ENCODE data around the gene AKAP11.

The AKAP11 gene

GRCh38 chr13:42334329-42334706 is 62.4 kb downstream of the AKAP11 start:
- no peak for DNase-seq

GRCh38 chr13:42337808-42338600 is 66.1 kb downstream of the AKAP11 start:
- no peak for DNase-seq

DNA sequence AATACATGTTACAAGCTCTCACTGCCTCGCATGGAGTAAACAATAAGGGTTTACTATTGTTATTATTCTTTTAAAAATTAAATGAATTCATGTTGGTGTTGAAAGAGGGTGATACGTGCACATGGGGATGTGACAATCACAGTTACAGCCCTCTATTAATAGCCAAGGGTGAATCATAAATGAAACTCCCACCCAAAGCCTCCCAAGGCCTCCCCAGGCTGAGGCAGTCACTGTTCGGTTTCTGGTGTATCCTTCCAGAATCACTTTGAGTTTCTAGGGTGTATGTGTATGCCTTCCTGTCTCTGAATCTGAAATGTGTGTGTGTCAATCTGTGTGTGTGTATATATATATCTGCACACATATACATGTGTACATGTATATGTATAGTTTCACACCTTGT is 73.4 kb downstream of the AKAP11 start:
- no peak for DNase-seq

DNA sequence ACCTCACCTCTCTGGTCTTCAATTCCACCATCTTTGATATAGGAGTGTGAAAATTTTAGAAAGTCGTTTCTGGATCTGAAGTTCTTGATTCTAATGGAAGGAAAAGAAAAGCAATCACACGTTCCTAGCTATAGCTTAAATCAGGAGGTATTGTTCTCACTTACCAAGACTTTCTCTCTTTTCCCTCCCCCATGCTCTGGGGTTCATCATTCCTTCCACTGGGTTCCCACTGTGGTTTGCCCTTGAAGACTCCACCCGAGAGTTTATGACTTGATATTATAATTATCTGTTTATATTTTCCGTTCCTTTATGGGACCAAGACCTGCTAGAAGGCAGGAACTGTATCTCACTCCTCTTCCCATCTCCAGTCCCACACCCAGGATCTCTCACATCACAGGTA is 76.6 kb downstream of the AKAP11 start:
- no peak for DNase-seq

DNA sequence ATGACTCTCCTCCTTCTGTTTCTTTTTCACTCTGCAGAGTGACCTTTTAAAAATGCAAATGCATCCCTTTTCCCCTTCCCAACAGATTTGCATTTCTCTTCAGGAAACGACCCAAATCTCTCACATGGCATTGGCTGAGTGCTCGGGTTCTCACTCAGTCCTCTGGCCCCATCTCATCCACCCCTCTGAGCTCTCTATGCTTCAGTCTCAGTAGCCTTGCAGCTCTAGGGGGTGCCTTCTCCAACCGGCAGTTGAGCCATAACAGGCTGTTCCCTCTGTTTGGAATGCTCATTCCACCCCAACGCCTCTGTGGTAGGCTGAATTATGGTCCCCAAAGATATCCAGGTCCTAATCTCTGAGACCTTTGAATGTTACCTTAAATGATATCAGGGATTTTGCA is 78.2 kb downstream of the AKAP11 start:
- DNase-seq: no peak

- DNase-seq: no peak
Measured at GRCh38 chr13:42354241-42355091, 82.5 kb downstream of the AKAP11 start.

DNA sequence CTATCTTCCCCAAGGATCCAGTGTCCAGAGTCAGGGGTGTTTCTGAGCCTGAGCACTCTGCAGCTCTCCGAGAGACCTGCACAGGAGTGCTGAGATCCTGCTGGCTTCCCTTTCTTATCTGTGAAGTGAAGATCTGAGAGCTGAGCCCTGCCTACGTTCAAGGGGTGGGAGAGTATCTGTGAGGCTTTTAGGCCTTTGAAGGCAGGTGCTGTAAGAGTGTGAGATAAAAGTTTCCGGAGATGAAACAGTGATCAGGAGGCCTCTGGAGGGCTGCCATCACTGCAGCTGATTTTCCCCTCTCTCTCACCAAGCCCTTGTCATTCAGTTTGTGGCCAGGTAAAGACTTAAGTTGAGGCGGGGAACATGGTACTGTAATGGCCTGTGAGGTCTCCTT is 83.1 kb downstream of the AKAP11 start:
- DNase-seq: no peak

DNA sequence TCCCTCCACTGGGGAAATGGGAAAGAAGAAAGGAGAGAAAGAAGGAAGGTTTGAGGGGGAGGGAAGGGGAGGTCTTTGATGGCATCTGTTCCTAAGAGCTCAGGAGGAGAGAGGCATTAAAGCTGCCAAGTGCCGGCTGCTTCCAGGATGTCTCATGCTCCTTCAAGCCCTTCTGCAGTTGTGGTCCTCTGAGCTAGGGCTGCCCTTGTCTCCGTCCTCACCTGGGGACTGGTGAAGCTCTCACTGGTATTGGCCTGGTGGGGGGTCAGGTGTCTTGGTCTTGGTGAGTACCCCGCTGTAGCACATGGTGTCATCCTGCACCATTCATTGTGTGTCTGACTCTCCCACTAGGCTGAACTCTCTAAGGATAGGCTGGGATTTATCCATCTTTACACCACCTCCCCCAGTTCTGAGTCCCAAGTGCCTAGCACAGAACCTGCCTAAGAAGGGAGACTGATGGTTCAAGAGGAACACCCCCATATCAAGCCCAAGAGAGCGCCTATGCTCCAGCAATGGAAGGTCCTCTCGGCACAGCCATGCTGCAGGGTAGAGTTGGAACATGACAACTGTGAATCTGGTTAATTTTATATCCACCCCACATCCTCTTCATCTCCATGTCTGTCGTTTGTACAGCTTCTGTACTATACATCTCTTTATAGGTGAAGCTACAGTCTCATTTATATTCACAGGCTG is 83.7 kb downstream of the AKAP11 start:
- DNase-seq: no peak

GRCh38 chr13:42356184-42356575 is 84.2 kb downstream of the AKAP11 start:
- DNase-seq: no peak

- DNase-seq: no peak
Measured at GRCh38 chr13:42360046-42360574, 88.2 kb downstream of the AKAP11 start.

GRCh38 chr13:42361701-42362100 is 89.7 kb downstream of the AKAP11 start:
- no peak for DNase-seq

DNA sequence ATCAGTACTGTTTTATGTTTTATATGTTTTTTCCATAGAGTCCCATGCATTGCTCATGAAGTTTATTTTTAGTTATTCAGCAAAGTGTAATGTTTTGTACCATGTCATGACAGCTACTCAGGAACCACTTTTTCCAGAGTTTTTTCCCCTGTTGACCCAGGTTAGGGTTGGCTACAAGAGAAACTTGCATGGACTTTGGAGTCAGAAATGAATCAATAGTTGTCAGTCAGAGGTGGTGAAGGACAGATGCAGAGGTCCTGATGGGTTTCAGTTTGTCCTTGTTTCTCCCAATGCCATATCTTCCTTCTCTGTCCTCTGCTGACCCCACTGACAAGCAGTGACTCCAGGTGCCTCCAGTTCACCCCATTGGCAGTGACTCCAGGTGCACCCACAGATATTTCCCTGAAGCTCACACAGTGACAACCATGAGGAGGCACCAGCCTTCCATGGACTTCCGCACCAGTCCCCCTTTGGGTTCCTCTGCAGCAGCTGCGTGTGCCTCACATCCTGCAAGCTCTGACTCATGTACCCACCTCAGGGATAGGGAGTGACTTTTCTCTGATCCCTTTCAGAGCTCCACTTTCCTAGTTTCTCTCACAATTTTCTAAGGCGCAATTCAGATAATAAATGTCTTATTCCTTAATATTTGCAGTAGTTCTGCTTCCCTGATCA is 92.1 kb downstream of the AKAP11 start:
- DNase-seq: no peak

DNA sequence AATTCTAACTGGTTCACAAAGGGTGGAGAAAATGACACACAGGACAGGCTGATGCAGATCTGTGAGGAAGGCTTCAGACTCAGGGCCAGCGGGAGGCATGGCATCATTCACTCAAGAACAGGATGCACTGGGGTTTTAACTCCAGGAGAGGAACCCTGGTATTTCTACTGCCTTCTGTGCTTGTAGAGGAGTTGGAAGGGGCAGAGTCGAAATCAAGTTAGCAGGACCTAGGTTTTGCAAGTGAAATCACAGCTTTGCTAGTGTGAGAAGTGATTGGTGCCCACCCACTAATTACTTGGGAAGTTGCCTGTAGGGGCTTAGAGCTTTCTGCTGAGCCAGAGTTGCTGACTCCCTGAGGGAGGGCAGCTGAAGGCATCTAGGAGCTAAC is 92.7 kb downstream of the AKAP11 start:
- DNase-seq: no peak

DNA sequence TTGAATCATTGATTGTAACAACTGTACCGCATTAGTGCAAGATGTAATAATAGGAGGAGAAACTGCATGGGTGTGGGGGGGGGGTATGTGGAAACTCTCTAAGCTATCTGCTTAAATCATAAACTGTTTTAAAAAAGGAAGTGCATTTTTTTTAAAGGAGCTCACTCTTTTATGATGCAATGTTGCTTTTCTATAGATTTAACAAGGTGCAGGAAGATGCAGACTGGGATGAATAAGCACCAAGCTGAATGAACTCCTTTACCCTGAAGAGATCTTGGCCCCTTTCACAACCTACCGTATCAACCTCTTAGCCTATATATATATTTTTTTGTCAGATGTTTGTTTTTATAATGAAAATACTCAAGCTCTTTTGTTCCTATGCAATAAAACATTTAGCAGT is 95.9 kb downstream of the AKAP11 start:
- no peak for DNase-seq

- DNase-seq: no peak
Measured at GRCh38 chr13:42369071-42369797, 97.3 kb downstream of the AKAP11 start.

DNA sequence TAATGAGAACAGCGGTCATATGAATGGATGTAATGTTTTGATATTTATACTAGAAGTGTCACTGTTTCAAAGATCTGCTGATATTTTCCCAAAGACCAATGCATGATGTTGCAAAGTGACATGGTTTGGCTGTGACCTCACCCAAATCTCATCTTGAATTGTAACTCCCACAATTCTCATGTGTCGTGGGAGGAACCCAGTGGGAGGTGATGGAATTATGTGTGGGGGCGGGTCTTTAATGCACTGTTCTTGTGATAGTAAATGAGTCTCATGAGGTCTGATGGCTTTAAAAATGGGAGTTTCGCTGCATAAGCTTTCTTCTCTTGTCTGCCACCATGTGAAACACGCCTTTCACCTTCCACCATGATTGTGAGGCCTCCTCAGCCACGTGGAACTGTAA is 98.3 kb downstream of the AKAP11 start:
- no peak for DNase-seq
